Vagina (tissue), 2 donors: ENCODE results near the gene SMCR8.

ENCODE experiments used
- CTCF ChIP-seq, 3 experiments: fragments of 450-650 bp in 2 of 3; fragments of 200-600 bp in 1 of 3; sonication (generic) in 1 of 3; IDR thresholded peaks; one replicate each; pipeline ENCODE4 v1.5.1; 2017 to 2019; ENCODE audit warnings: antibody characterized with exemption in 3 of 3, mild to moderate bottlenecking in 2 of 3, moderate library complexity in 2 of 3
- POLR2AphosphoS5 ChIP-seq, 2 donors: sonication (generic); formaldehyde crosslinking; IDR thresholded peaks; one replicate each; pipeline ENCODE4 v1.9.0; 2017; ENCODE audit warnings: antibody characterized with exemption in 2 of 2, mild to moderate bottlenecking in 2 of 2, low read depth in 1 of 2; ENCODE audit not compliant: insufficient read depth in 1 of 2

- no peak for TF ChIP-seq CTCF (IDR thresholded peaks at IDR 0.05)
- TF ChIP-seq POLR2AphosphoS5 (IDR thresholded peaks at IDR 0.05; ENCODE audit: insufficient read depth in 1 of 2, low read depth in 1 of 2) = no peak
These were observed 47.0 kb upstream of the SMCR8 start for GRCh38 chr17:18267927-18268711.
